Left ventricle myocardium inferior (tissue), 1 donor: ENCODE measurements around the gene ALG1. TPM values are rescaled to one million over a fixed set of nuclear protein-coding genes. Genes with fewer than 3 reads are reported as not detected.
"Not testable (repeated sequence)": the region's sequence is repeated elsewhere in the genome, so short reads cannot be mapped to it uniquely, and the experiment has no call there.

Source experiments
- DNase-seq: peaks from one replicate; pipeline ENCODE4 v3.0.0-alpha.2; 2020
- H3K27ac ChIP-seq: fragments of 200-600 bp; replicated peaks from 2 replicates; pipeline ENCODE4 v1.8.0; 2021
- H3K27me3 ChIP-seq: fragments of 200-600 bp; 2 replicates; pipeline ENCODE4 v1.8.0; 2021; ENCODE audit warnings: low read depth
- H3K36me3 ChIP-seq: fragments of 200-600 bp; 2 replicates; pipeline ENCODE4 v1.8.0; 2021
- H3K4me1 ChIP-seq: fragments of 200-600 bp; 2 replicates; pipeline ENCODE4 v1.8.0; 2021
- H3K4me3 ChIP-seq: fragments of 200-600 bp; 2 replicates; pipeline ENCODE4 v1.8.0; 2021; ENCODE audit warnings: mild to moderate bottlenecking, moderate library complexity
- H3K9me3 ChIP-seq: fragments of 200-600 bp; replicated peaks from 2 replicates; pipeline ENCODE4 v1.8.0; 2021
- intact Hi-C: fragments of 100-400 bp; cut with micrococcal nuclease; formaldehyde crosslinking; loops from one replicate; pipeline ENCODE4 v1.11.0; 2022
- total RNA-seq: library from RNA; stranded (reverse); fragmentation: NEBNext Ultra II Directional; extraction: Animal tissue kit (Norgen Biotek cat#: 25700); gene quantifications from one replicate; pipeline ENCODE4 v1.2.1, GENCODE V29; 2021
- TF ChIP-seq, protein P1 (sequence below): fragments of 200-600 bp; IDR thresholded peaks from 2 replicates; pipeline ENCODE4 v1.8.0; 2021; ENCODE audit warnings: antibody characterized with exemption, mild to moderate bottlenecking, borderline replicate concordance
- donor health status: DM: no; HTN: yes; CAD: no; lungs with severe emphysema.

ALG1 gene
- total RNA-seq, 1 donor from 2014 or later = 7.3 TPM

DNA sequence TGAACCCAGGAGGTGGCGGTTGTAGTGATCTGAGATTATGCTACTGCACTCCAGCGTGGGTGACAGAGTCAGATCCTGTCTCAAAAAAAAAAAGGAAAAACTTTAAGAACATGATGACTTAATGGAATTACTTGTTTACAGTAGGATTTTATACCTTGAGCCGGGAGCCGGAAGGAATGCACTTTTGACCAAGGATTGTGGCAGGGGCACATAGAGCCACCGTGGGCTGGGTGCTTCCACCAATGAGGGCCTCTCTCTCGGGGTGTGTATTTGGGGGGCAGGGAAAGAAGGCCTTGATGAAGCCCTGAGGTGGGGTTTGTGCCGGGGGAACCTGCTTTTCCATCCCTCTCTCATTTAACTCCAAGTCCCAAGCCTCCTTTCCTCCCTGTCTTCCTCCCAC is 31.2 kb upstream of the ALG1 start:
- intact Hi-C loops = no loop called here
- Histone ChIP-seq H3K4me1 (peaks cover 9% of the 10 kb centered on the region), H3K9me3 (no peaks in the 10 kb centered on the region), H3K36me3 (no peaks in the 10 kb centered on the region), H3K4me3 (no peak overlapping the region), H3K27me3 (no peaks in the 10 kb centered on the region), H3K27ac (no peak overlapping the region)
- TF ChIP-seq, protein P1, sequence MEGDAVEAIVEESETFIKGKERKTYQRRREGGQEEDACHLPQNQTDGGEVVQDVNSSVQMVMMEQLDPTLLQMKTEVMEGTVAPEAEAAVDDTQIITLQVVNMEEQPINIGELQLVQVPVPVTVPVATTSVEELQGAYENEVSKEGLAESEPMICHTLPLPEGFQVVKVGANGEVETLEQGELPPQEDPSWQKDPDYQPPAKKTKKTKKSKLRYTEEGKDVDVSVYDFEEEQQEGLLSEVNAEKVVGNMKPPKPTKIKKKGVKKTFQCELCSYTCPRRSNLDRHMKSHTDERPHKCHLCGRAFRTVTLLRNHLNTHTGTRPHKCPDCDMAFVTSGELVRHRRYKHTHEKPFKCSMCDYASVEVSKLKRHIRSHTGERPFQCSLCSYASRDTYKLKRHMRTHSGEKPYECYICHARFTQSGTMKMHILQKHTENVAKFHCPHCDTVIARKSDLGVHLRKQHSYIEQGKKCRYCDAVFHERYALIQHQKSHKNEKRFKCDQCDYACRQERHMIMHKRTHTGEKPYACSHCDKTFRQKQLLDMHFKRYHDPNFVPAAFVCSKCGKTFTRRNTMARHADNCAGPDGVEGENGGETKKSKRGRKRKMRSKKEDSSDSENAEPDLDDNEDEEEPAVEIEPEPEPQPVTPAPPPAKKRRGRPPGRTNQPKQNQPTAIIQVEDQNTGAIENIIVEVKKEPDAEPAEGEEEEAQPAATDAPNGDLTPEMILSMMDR = no peak
- DNase-seq = no peak

GRCh38 chr16:5041600-5042133 is 30.0 kb upstream of the ALG1 start:
- intact Hi-C loops = no loop called here
- DNase-seq = no peak
- H3K4me3 ChIP-seq = no peak overlapping the region
- H3K27ac ChIP-seq = no peak overlapping the region
- no peaks in the 10 kb centered on the region for H3K27me3 ChIP-seq
- no peaks in the 10 kb centered on the region for H3K36me3 ChIP-seq
- TF ChIP-seq, protein P1 = no peak
- no peaks in the 10 kb centered on the region for H3K9me3 ChIP-seq
- no peaks in the 10 kb centered on the region for H3K4me1 ChIP-seq

DNA sequence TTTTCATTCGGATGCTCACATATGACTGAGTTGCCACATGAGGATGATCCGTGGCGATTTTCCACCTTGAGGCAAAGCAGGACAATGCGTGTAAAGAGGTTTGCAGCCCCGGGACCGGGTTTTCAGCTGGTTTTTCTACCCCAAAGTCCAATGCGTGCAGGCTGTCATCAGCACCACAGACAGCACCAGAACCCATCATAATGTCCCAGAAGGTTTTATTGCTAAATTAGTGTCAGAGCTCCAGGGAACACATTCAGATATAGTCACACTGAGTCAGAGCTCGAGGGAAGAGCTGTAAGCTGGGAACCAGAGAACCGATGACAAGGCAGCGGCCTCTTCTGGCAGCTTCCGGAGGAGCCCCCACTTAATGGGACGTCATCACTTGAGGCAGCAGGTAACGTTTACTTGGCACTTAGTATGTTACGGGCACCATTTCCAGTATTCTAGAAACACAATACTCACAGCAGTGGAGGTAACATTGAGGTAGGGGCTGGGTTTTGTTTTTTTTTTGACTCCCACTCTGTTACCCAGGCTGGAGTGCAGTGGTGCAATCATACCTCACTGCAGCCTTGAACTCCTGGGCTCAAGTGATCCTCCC is 29.0 kb upstream of the ALG1 start:
- no peaks in the 10 kb centered on the region for H3K27me3 ChIP-seq
- intact Hi-C loops = no loop called here
- no peak for DNase-seq
- TF ChIP-seq, protein P1 = no peak
- no peak overlapping the region for H3K4me3 ChIP-seq
- no peaks in the 10 kb centered on the region for H3K4me1 ChIP-seq
- H3K36me3 ChIP-seq = no peaks in the 10 kb centered on the region
- H3K27ac ChIP-seq = no peak overlapping the region
- no peaks in the 10 kb centered on the region for H3K9me3 ChIP-seq

DNA sequence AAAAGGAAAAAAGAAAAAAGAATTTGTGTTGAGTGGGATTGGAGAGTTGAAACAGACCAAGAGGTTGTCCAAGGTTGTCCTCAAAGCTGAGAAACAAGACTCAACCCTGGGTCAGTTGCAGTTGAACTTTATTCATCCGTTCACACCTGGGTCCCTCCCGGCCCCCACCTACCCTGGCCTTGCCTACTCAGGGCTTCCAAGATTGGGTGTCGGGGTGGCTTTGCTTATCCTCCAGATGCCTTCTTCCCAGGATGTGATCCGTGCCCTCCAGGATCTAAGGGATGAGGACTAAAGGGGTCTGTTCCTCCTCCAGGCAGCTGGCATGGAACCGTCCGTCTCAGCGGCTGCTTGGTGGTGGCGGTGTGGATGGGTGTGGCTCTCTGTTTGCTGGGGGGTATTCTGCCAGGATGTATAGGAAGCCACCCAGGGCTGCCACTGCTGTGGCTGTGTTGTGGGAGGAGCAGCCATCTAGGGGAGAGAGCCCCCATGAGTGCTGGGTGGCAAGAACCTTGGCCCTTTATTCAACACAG is 27.6 kb upstream of the ALG1 start:
- Histone ChIP-seq H3K4me3 (no peak overlapping the region), H3K4me1 (no peaks in the 10 kb centered on the region), H3K36me3 (no peaks in the 10 kb centered on the region), H3K27ac (no peak overlapping the region), H3K9me3 (no peaks in the 10 kb centered on the region), H3K27me3 (no peaks in the 10 kb centered on the region)
- TF ChIP-seq, protein P1 = no peak
- DNase-seq = no peak
- intact Hi-C loops = no loop called here

DNA sequence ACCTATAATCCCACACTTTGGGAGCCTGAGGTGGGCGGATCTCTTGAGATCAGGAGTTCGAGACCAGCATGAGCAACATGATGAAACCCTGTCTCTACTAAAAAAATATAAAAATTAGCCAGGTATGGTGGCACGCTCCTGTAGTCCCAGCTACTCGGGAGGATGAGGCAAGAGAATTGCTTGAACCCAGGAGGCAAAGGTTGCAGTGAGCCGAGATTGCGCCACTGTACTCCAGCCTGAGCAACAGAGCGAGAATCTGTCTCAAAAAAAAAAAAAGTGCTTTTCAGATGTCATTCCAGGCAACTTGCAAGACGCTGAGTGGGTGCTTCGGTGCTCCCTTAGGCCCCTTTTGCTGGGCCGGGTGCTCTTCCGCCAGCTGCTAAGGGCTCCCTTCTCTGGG is 27.1 kb upstream of the ALG1 start:
- H3K36me3 ChIP-seq, H3K4me3 ChIP-seq, intact Hi-C loops, DNase-seq, H3K27ac ChIP-seq, H3K27me3 ChIP-seq, H3K4me1 ChIP-seq, H3K9me3 ChIP-seq: not testable (repeated sequence)

GRCh38 chr16:5045499-5046115 is 26.0 kb upstream of the ALG1 start:
- Histone ChIP-seq H3K27me3 (no peaks in the 10 kb centered on the region), H3K4me1 (no peaks in the 10 kb centered on the region), H3K27ac (no peak overlapping the region), H3K36me3 (no peaks in the 10 kb centered on the region), H3K4me3 (no peak overlapping the region), H3K9me3 (no peaks in the 10 kb centered on the region)
- DNase-seq = no peak
- intact Hi-C loops = no loop called here
- TF ChIP-seq, protein P1 = no peak
